Keratinocyte (primary cell): Measurements from ENCODE around the gene PIGW.

Experiments
- EZH2 ChIP-seq: IDR thresholded peaks from one replicate; pipeline ENCODE4 v1.6.1; 2012; ENCODE audit warnings: inconsistent platforms, mild to moderate bottlenecking, low read length, moderate library complexity
- TF ChIP-seq, protein P1 (sequence below), 3 experiments: IDR thresholded peaks in 1 of 3; conservative IDR thresholded peaks in 1 of 3; optimal IDR thresholded peaks in 1 of 3; 2 replicates in 2 of 3; 3 replicates in 1 of 3; pipeline versions ENCODE3 to v1.5.1; 2011; ENCODE audit warnings: low read length in 3 of 3, mild to moderate bottlenecking in 3 of 3, moderate library complexity in 2 of 3, control low read depth in 1 of 3, inconsistent platforms in 1 of 3; ENCODE audit not compliant: insufficient read depth in 2 of 3; ENCODE audit errors: extremely low read depth in 1 of 3

DNA sequence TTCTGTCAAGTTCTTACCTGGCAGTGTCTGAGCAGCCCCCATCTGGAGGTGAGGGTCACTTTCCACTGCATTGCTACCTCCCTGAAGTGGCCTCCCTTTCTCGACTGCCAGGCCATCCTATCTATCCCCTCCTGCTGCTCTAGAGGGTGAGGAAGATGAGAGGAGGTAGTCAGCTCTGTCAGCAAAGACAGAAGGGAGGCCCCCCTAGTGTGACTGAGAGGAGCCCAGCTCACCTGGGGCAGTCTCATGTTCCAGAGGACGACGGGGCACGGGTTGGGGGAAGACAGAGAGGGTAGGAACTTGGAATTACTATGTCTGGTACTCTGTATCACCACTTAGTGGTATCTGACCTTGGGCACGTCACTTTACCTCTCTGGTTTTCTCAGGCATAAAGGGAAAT, 22.1 kb upstream of the PIGW start:
- TF ChIP-seq, protein P1, sequence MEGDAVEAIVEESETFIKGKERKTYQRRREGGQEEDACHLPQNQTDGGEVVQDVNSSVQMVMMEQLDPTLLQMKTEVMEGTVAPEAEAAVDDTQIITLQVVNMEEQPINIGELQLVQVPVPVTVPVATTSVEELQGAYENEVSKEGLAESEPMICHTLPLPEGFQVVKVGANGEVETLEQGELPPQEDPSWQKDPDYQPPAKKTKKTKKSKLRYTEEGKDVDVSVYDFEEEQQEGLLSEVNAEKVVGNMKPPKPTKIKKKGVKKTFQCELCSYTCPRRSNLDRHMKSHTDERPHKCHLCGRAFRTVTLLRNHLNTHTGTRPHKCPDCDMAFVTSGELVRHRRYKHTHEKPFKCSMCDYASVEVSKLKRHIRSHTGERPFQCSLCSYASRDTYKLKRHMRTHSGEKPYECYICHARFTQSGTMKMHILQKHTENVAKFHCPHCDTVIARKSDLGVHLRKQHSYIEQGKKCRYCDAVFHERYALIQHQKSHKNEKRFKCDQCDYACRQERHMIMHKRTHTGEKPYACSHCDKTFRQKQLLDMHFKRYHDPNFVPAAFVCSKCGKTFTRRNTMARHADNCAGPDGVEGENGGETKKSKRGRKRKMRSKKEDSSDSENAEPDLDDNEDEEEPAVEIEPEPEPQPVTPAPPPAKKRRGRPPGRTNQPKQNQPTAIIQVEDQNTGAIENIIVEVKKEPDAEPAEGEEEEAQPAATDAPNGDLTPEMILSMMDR (optimal IDR thresholded peaks at IDR 0.05 in 1 of 3, IDR thresholded peaks at IDR 0.05 in 1 of 3, conservative IDR thresholded peaks at IDR 0.05 in 1 of 3; ENCODE audit: extremely low read depth in 1 of 3, insufficient read depth in 2 of 3, low read length in 3 of 3) = no peak
- TF ChIP-seq EZH2 = no peak
